GM12801 (cell line): ENCODE measurements around the gene TAF4B.

ENCODE experiments used
- TF ChIP-seq, protein P1 (sequence below): IDR thresholded peaks from one replicate; pipeline ENCODE4 v1.5.1; 2011; ENCODE audit warnings: control low read depth; ENCODE audit not compliant: insufficient read length; ENCODE audit errors: extremely low read depth

TAF4B gene

DNA sequence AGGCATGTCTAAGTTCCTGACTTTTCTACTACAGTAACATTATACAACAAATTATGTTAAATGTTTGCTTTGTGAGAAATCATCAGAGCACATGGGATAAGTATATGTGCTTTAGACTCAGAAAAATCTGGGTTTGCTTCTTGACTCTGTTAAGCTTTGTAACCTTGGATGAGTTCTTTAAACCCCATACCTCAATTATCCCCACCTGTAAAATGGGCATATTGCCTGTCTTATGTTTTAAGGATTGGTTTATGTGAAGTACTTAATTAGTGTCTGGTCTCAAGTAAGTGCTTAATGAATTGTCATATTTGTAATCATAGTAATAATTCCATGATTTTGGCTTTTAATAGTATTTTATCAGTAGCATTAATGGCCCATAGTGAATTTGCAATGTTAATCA is 135.8 kb downstream of the TAF4B start:
- TF ChIP-seq, protein P1, sequence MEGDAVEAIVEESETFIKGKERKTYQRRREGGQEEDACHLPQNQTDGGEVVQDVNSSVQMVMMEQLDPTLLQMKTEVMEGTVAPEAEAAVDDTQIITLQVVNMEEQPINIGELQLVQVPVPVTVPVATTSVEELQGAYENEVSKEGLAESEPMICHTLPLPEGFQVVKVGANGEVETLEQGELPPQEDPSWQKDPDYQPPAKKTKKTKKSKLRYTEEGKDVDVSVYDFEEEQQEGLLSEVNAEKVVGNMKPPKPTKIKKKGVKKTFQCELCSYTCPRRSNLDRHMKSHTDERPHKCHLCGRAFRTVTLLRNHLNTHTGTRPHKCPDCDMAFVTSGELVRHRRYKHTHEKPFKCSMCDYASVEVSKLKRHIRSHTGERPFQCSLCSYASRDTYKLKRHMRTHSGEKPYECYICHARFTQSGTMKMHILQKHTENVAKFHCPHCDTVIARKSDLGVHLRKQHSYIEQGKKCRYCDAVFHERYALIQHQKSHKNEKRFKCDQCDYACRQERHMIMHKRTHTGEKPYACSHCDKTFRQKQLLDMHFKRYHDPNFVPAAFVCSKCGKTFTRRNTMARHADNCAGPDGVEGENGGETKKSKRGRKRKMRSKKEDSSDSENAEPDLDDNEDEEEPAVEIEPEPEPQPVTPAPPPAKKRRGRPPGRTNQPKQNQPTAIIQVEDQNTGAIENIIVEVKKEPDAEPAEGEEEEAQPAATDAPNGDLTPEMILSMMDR, result no peak

DNA sequence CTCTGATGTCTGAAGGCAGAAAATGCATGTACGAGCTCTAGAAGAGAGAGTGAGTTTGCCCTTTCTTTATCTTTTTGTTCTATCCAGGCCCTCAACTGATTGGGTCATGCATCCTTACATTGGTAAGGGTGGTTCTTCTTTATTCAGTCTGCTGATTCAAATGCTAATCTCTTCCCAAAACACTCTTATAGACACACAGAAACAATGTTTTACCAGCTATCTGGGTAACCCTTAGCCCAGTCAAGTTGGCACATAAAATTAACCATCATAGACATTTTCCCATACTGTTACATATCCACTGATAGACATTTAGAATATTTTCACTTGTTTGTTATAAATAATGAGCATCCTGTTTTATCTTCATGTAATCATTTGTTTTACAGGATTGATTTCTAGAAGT is 141.2 kb downstream of the TAF4B start:
- TF ChIP-seq, protein P1, result no peak

DNA sequence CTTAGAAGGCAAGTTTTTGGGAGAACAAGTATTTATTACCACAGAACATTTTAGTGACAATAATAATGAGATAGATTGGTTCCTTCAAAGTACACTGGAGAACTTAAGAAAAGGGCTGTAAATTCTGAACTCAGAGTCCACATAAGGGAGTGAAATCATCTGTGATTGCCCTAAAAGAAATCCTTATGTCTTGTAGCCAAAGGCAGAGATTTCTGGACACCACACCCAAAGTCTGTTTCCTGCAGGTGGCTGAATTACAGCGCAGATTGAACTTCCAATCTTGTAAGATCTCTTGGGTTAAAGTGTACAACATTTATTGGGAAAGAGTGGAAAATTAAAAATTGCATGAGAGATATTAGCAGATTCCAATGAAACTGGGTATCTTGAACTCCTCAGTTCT is 143.8 kb downstream of the TAF4B start:
- TF ChIP-seq, protein P1, result no peak

DNA sequence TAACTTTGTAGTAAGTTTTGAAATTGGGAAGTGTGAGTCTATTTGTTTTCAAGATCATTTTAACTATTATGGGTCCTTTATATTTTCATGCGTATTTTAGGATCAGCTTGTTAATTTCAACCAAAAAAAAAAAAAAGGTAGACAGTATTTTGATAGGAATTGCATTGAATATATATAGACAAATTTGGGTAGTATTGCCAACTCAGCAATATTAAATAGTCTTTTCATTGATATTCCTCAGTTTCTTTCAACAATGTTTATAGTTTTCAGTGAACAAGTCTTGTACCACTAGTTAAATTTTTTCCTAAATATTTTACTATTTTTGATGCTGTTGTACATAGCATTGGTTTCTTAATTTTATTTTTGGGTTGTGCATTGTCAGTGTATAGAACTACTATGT is 149.9 kb downstream of the TAF4B start:
- TF ChIP-seq, protein P1, result no peak

DNA sequence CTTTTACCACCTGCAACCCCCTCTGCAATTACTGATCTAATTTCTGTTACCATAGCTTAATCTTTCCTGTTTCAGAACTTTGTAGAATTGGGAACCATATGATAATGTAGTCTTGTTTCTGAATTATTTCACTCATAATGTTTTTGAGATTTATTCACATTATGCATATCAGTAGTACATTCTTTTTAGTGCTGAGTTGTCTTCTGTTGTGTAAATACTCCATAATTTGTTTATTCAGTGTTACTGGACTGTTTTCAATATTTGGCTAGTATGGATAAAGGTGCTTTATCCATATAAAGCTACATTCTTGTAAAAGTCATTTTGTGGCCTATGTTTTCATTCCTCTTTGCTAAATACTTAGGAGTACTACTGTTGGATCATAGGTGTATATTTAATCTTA is 152.5 kb downstream of the TAF4B start:
- TF ChIP-seq, protein P1, result no peak

DNA sequence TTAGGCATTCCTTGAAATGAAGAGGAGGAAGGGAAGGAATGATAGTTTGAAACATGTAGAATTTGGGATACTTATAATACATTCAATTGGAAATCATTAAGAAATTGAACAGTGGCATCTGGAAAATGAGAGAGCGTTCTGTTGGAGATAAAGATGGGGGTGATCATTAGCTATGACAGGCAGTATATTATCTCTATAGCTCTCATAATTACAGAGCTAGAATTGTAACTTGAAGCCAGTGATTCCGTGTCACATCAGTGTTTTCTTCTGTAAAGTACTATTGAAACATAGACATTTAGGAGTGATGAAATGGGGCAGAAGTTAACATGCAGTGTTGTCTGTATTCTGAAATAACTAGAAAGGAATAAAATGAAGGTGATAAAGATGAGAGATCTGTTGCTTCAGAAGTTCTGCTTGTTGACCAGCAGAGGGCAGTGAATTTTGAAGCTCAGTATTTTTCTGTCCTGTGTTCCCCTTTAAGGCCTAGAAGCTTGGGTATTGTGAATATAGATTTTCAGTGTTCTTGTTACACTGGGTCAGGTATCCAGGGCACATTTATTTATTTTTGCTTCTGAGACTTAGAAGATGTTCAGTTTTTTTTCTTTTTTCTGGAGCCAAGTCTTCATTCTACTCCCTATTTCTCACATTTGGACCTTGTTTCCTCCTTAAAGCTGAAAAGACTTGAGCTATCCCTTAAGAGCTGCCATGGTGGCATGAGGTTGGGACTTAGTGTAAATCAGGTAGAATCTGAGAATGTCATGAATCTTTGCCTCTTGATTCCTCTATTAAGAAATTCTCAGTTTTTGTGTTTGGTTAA is 157.4 kb downstream of the TAF4B start:
- TF ChIP-seq, protein P1, result peak; percentile 1

DNA sequence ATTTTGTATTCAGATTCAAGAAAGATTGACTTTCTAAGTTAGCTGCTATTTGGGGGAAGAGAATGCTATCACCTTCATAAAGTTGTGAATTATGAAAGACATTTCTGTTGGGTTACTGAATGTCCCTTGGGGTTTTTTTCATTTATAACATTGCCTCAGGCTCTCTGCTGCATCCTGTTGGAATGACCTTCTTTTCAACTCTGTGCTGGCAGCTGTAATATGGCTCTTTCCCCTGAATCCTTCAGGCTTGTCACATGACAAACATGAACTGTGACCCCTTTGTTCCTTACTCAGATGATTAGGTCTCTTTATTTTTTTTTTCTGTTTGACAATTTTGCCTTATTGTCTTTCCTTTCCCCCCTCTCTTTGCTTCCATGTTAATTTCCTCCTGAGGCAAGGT is 159.8 kb downstream of the TAF4B start:
- TF ChIP-seq, protein P1, result no peak

DNA sequence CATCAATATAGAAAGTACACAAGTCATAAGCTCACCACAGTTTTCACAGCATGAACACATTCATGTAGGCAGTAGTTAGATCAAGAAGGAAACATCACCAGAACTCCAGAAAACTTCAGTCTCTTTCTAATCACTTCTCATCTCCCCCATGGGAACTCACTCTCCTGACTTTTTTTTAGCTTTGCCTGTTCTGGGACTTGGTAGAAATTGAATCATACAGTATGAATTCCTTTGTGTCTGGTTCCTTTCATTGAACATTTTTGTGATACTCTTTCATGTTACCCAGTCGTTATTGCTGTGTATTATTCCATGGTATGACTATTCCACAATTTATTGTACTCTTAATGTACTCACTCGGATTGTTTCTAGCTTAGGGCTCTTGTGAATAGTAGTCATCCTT is 160.2 kb downstream of the TAF4B start:
- TF ChIP-seq, protein P1, result no peak
